ENCODE data around the gene RAX2. TPM values are rescaled to one million over a fixed set of nuclear protein-coding genes. Genes with fewer than 3 reads are reported as not detected.

RAX2 gene
- total and polyA plus RNA-seq, 10 of the 15 experiments (the other 5 are each of a cell fraction or from before 2014, with no cell fraction given), result not detected

- ChIA-PET SMC1A (ENCODE audit: uncharacterized antibody, unreplicated experiment) (no interaction called here), RAD21 (ENCODE audit: unreplicated experiment) (no interaction called here), POLR2A (no interaction called here), CTCF (no interaction called here)
- Histone ChIP-seq H3K79me2 (ENCODE audit: control insufficient read depth, insufficient read depth, low read length) (no peaks in the 10 kb centered on the region), H3K4me3 (no peak overlapping the region), H3K27ac (ENCODE audit: control insufficient read depth, insufficient read depth) (no peak overlapping the region), H3K27me3 (replicated peaks in 1 of 2; ENCODE audit: control insufficient read depth in 2 of 2, insufficient read depth in 2 of 2, low read length in 1 of 2) (peaks cover 1 to 3% of the 10 kb centered on the region in 2 experiments; a peak in 1 of 4 replicates), H3K4me1 (ENCODE audit: control insufficient read depth, insufficient read depth, low read length) (no peaks in the 10 kb centered on the region), H3K9ac (ENCODE audit: control insufficient read depth, insufficient read depth, low read length) (no peak overlapping the region), H3K4me2 (ENCODE audit: control insufficient read depth, insufficient read depth) (no peak overlapping the region), H2AFZ (ENCODE audit: control insufficient read depth, low read depth, low read length) (no peak overlapping the region), H4K20me1 (ENCODE audit: control insufficient read depth, insufficient read depth) (no peaks in the 10 kb centered on the region), H3K9me3 (replicated peaks; ENCODE audit: control insufficient read depth, insufficient read depth, low read length) (no peaks in the 10 kb centered on the region), H3K36me3 (ENCODE audit: control insufficient read depth in 2 of 2, insufficient read depth in 2 of 2, low read length in 1 of 2) (no peaks in the 10 kb centered on the region)
- WGBS (ENCODE audit: insufficient coverage, insufficient replicate concordance, low lambda C conversion rate, missing lambda C conversion rate), result 12% methylated on average over 22 of the region's 30 CpGs
- intact Hi-C loops (cut with micrococcal nuclease; ENCODE audit: unreplicated experiment), result no loop called here
- FAIRE-seq (no peak), DNase-seq (ENCODE audit: low read depth, low spot score) (no peak), ATAC-seq (no peak)
- in situ Hi-C loops (cut with MboI), result no loop called here
- no TSS peak for BruUV-seq (replicated peaks)
- TF ChIP-seq CEBPZ (IDR thresholded peaks at IDR 0.05; ENCODE audit: low read depth, low read length), result no peak
- no peak for TF ChIP-seq ZNF592 (IDR thresholded peaks at IDR 0.05)
- no peak for TF ChIP-seq POLR2A (IDR thresholded peaks at IDR 0.05; ENCODE audit: low read depth, low read length)
- no peak for TF ChIP-seq HDGF (IDR thresholded peaks at IDR 0.05)
- no peak for TF ChIP-seq CEBPB (IDR thresholded peaks at IDR 0.05; ENCODE audit: borderline replicate concordance in 1 of 2, low read depth in 2 of 2, low read length in 2 of 2)
- TF ChIP-seq NR2C1 (IDR thresholded peaks at IDR 0.05), result no peak
- no peak for TF ChIP-seq MXI1 (IDR thresholded peaks at IDR 0.05; ENCODE audit: low read depth, low read length)
These were observed 49.5 kb downstream of the RAX2 start for GRCh38 chr19:3722443-3723109.
